Mononuclear cell (primary cell): ENCODE results near the gene TXNDC16. TPM values are rescaled to one million over a fixed set of nuclear protein-coding genes. Genes with fewer than 3 reads are reported as not detected.

Source experiments
- H3K27me3 ChIP-seq: 2 replicates; pipeline ENCODE4 v1.6.0; 2011; ENCODE audit warnings: low read length, control low read depth; ENCODE audit not compliant: insufficient read depth
- H3K4me1 ChIP-seq: 2 replicates; pipeline ENCODE4 v1.5.1; 2011; ENCODE audit warnings: mild to moderate bottlenecking, low read length, control low read depth; ENCODE audit not compliant: insufficient read depth
- H3K4me3 ChIP-seq: 2 replicates; pipeline ENCODE4 v1.5.1; 2011; ENCODE audit warnings: mild to moderate bottlenecking, low read length, moderate library complexity
- H3K9me3 ChIP-seq: 2 replicates; pipeline ENCODE4 v1.5.1; 2011; ENCODE audit warnings: low read depth, mild to moderate bottlenecking, control low read depth, low read length
- total RNA-seq: library from RNA; depleted of rRNA; stranded (reverse); fragments of >200 nt; gene quantifications from one replicate; pipeline ENCODE4 v1.2.3, GENCODE V29; 2012

The TXNDC16 gene
- total RNA-seq, 1 donor: 18.5 TPM

GRCh38 chr14:52399921-52400595 lies 152.2 kb downstream of the TXNDC16 start:
- H3K27me3 ChIP-seq: peaks cover 32% of the 10 kb centered on the region
- peaks cover 51% of the 10 kb centered on the region for H3K4me1 ChIP-seq
- no peaks in the 10 kb centered on the region for H3K9me3 ChIP-seq
- H3K4me3 ChIP-seq: no peak overlapping the region

GRCh38 chr14:52399104-52399503 lies 153.2 kb downstream of the TXNDC16 start:
- Histone ChIP-seq H3K4me1 (peaks cover 51% of the 10 kb centered on the region), H3K27me3 (peaks cover 23% of the 10 kb centered on the region), H3K4me3 (no peak overlapping the region), H3K9me3 (no peaks in the 10 kb centered on the region)

- H3K27me3 ChIP-seq: peaks cover 14% of the 10 kb centered on the region
- peaks cover 43% of the 10 kb centered on the region for H3K4me1 ChIP-seq
- no peaks in the 10 kb centered on the region for H3K9me3 ChIP-seq
- no peak overlapping the region for H3K4me3 ChIP-seq
These were observed 154.5 kb downstream of the TXNDC16 start for GRCh38 chr14:52397844-52398243.

GRCh38 chr14:52395728-52396127 lies 156.6 kb downstream of the TXNDC16 start:
- Histone ChIP-seq H3K4me3 (no peak overlapping the region), H3K9me3 (no peaks in the 10 kb centered on the region), H3K27me3 (peaks cover 14% of the 10 kb centered on the region), H3K4me1 (peaks cover 22% of the 10 kb centered on the region)

- Histone ChIP-seq H3K27me3 (no peaks in the 10 kb centered on the region), H3K4me3 (no peak overlapping the region), H3K9me3 (no peaks in the 10 kb centered on the region), H3K4me1 (peaks cover 10% of the 10 kb centered on the region)
These were observed 160.3 kb downstream of the TXNDC16 start for GRCh38 chr14:52391881-52392615.

Other genes starting within 250 kb of the TXNDC16 start
- 46.7 TPM for gene PTGER2, start 238.2 kb downstream of the TXNDC16 start, total RNA-seq
- 0.10 TPM for gene GPR137C, start 331 bp upstream of the TXNDC16 start, total RNA-seq
- 71.6 TPM for gene ERO1A, start 143.1 kb upstream of the TXNDC16 start, total RNA-seq
- gene PSMC6, start 154.7 kb upstream of the TXNDC16 start, total RNA-seq: 117 TPM
- 25.2 TPM for gene STYX, start 177.7 kb upstream of the TXNDC16 start, total RNA-seq
- 4.3 TPM for gene GNPNAT1, start 239.1 kb upstream of the TXNDC16 start, total RNA-seq